GM18520 (cell line): ENCODE measurements around the gene TBC1D9.
A peak's percentile ranks its signal among the peaks of the same experiment; 100 is the strongest.
"Not testable (repeated sequence)": the region's sequence is repeated elsewhere in the genome, so short reads cannot be mapped to it uniquely, and the experiment has no call there.

ENCODE experiments used
- ATAC-seq: cut with Tn5 transposase; IDR thresholded peaks from one replicate; pipeline ENCODE4 v1.9.1; 2021; ENCODE audit not compliant: unreplicated experiment

TBC1D9 gene

GRCh38 chr4:140754918-140755773, 1.0 kb downstream of the TBC1D9 start:
- no peak for ATAC-seq

GRCh38 chr4:140753329-140753728, 2.9 kb downstream of the TBC1D9 start:
- ATAC-seq: no peak

GRCh38 chr4:140752291-140753068, 3.7 kb downstream of the TBC1D9 start:
- ATAC-seq: no peak

- ATAC-seq: no peak
Measured at GRCh38 chr4:140750470-140750869, 5.7 kb downstream of the TBC1D9 start.

- ATAC-seq: no peak
Measured at GRCh38 chr4:140748171-140748570, 8.0 kb downstream of the TBC1D9 start.

GRCh38 chr4:140746546-140746945, 9.6 kb downstream of the TBC1D9 start:
- not testable (repeated sequence) for ATAC-seq

GRCh38 chr4:140744421-140744820, 11.8 kb downstream of the TBC1D9 start:
- ATAC-seq: no peak

- peak; percentile 58 for ATAC-seq
Measured at GRCh38 chr4:140743194-140743931, 12.8 kb downstream of the TBC1D9 start.

GRCh38 chr4:140742838-140743193, 13.4 kb downstream of the TBC1D9 start:
- ATAC-seq: no peak

GRCh38 chr4:140740906-140741670, 15.1 kb downstream of the TBC1D9 start:
- ATAC-seq: no peak

GRCh38 chr4:140740422-140740821, 15.8 kb downstream of the TBC1D9 start:
- ATAC-seq: no peak

GRCh38 chr4:140739971-140740370, 16.2 kb downstream of the TBC1D9 start:
- no peak for ATAC-seq

GRCh38 chr4:140738139-140738538, 18.0 kb downstream of the TBC1D9 start:
- no peak for ATAC-seq

- ATAC-seq: no peak
Measured at GRCh38 chr4:140736669-140737343, 19.4 kb downstream of the TBC1D9 start.

GRCh38 chr4:140735779-140736391, 20.3 kb downstream of the TBC1D9 start:
- ATAC-seq: no peak

- no peak for ATAC-seq
Measured at GRCh38 chr4:140735317-140735716, 20.9 kb downstream of the TBC1D9 start.

GRCh38 chr4:140732780-140733179, 23.4 kb downstream of the TBC1D9 start:
- no peak for ATAC-seq

- ATAC-seq: no peak
Measured at GRCh38 chr4:140729344-140730049, 26.7 kb downstream of the TBC1D9 start.
